ENCODE data around the gene SAMSN1.

The SAMSN1 gene

GRCh38 chr21:14533499-14534428 is 12.4 kb downstream of the SAMSN1 start:
- no peaks in the 10 kb centered on the region for H4K20me1 ChIP-seq
- no peaks in the 10 kb centered on the region for H3K36me3 ChIP-seq
- H3K9ac ChIP-seq = no peak overlapping the region
- no peaks in the 10 kb centered on the region for H3K4me1 ChIP-seq
- H3K4me2 ChIP-seq = no peak overlapping the region
- no peak overlapping the region for H3K4me3 ChIP-seq
- H3K27ac ChIP-seq = no peak overlapping the region
- no peaks in the 10 kb centered on the region for H3K27me3 ChIP-seq
- no peak for TF ChIP-seq Cebpa-rat (IDR thresholded peaks at IDR 0.05)
- no peaks in the 10 kb centered on the region for H3K9me3 ChIP-seq

GRCh38 chr21:14531757-14532316 is 14.3 kb downstream of the SAMSN1 start:
- no peaks in the 10 kb centered on the region for H3K9me3 ChIP-seq
- TF ChIP-seq Cebpa-rat (IDR thresholded peaks at IDR 0.05) = no peak
- H3K9ac ChIP-seq = no peak overlapping the region
- H3K36me3 ChIP-seq = no peaks in the 10 kb centered on the region
- H3K4me3 ChIP-seq = no peak overlapping the region
- no peak overlapping the region for H3K27ac ChIP-seq
- H3K27me3 ChIP-seq = no peaks in the 10 kb centered on the region
- H3K4me1 ChIP-seq = no peaks in the 10 kb centered on the region
- H4K20me1 ChIP-seq = no peaks in the 10 kb centered on the region
- H3K4me2 ChIP-seq = no peak overlapping the region

GRCh38 chr21:14530592-14530991 is 15.5 kb downstream of the SAMSN1 start:
- no peak overlapping the region for H3K4me2 ChIP-seq
- no peaks in the 10 kb centered on the region for H3K27me3 ChIP-seq
- H3K9me3 ChIP-seq = no peaks in the 10 kb centered on the region
- no peak for TF ChIP-seq Cebpa-rat (IDR thresholded peaks at IDR 0.05)
- H3K9ac ChIP-seq = no peak overlapping the region
- H4K20me1 ChIP-seq = no peaks in the 10 kb centered on the region
- no peaks in the 10 kb centered on the region for H3K4me1 ChIP-seq
- no peak overlapping the region for H3K4me3 ChIP-seq
- H3K36me3 ChIP-seq = no peaks in the 10 kb centered on the region
- H3K27ac ChIP-seq = no peak overlapping the region

GRCh38 chr21:14528815-14529214 is 17.3 kb downstream of the SAMSN1 start:
- H3K4me3 ChIP-seq = no peak overlapping the region
- no peaks in the 10 kb centered on the region for H3K9me3 ChIP-seq
- no peaks in the 10 kb centered on the region for H3K27me3 ChIP-seq
- TF ChIP-seq Cebpa-rat (IDR thresholded peaks at IDR 0.05) = no peak
- no peak overlapping the region for H3K9ac ChIP-seq
- no peak overlapping the region for H3K27ac ChIP-seq
- H3K36me3 ChIP-seq = no peaks in the 10 kb centered on the region
- H4K20me1 ChIP-seq = no peaks in the 10 kb centered on the region
- H3K4me1 ChIP-seq = no peaks in the 10 kb centered on the region
- H3K4me2 ChIP-seq = no peak overlapping the region

- Histone ChIP-seq H3K9ac (no peak overlapping the region), H3K4me3 (no peak overlapping the region), H3K9me3 (no peaks in the 10 kb centered on the region), H3K27me3 (no peaks in the 10 kb centered on the region), H3K4me2 (no peak overlapping the region), H3K27ac (no peak overlapping the region), H3K4me1 (no peaks in the 10 kb centered on the region), H4K20me1 (no peaks in the 10 kb centered on the region), H3K36me3 (no peaks in the 10 kb centered on the region)
- no peak for TF ChIP-seq Cebpa-rat (IDR thresholded peaks at IDR 0.05)
Observed at GRCh38 chr21:14527696-14528652, 18.1 kb downstream of the SAMSN1 start.

- H3K27ac ChIP-seq = no peak overlapping the region
- no peak overlapping the region for H3K4me2 ChIP-seq
- no peak for TF ChIP-seq Cebpa-rat (IDR thresholded peaks at IDR 0.05)
- no peak overlapping the region for H3K4me3 ChIP-seq
- no peaks in the 10 kb centered on the region for H3K9me3 ChIP-seq
- no peak overlapping the region for H3K9ac ChIP-seq
- H3K36me3 ChIP-seq = no peaks in the 10 kb centered on the region
- H3K4me1 ChIP-seq = no peaks in the 10 kb centered on the region
- no peaks in the 10 kb centered on the region for H4K20me1 ChIP-seq
- H3K27me3 ChIP-seq = no peaks in the 10 kb centered on the region
Observed at GRCh38 chr21:14526836-14527695, 19.0 kb downstream of the SAMSN1 start.

GRCh38 chr21:14526199-14526598 is 19.9 kb downstream of the SAMSN1 start:
- Histone ChIP-seq H3K36me3 (no peaks in the 10 kb centered on the region), H4K20me1 (no peaks in the 10 kb centered on the region), H3K4me1 (no peaks in the 10 kb centered on the region), H3K9ac (no peak overlapping the region), H3K9me3 (no peaks in the 10 kb centered on the region), H3K27me3 (no peaks in the 10 kb centered on the region), H3K27ac (no peak overlapping the region), H3K4me3 (no peak overlapping the region), H3K4me2 (no peak overlapping the region)
- no peak for TF ChIP-seq Cebpa-rat (IDR thresholded peaks at IDR 0.05)

- no peak for TF ChIP-seq Cebpa-rat (IDR thresholded peaks at IDR 0.05)
- no peak overlapping the region for H3K27ac ChIP-seq
- H3K4me1 ChIP-seq = 0 out of 2 replicates have a peak, but pooled peaks cover 4% of the 10 kb centered on the region
- H3K4me2 ChIP-seq = no peak overlapping the region
- no peak overlapping the region for H3K9ac ChIP-seq
- no peaks in the 10 kb centered on the region for H4K20me1 ChIP-seq
- no peak overlapping the region for H3K4me3 ChIP-seq
- H3K36me3 ChIP-seq = no peaks in the 10 kb centered on the region
- H3K9me3 ChIP-seq = no peaks in the 10 kb centered on the region
- no peaks in the 10 kb centered on the region for H3K27me3 ChIP-seq
Observed at GRCh38 chr21:14523234-14523633, 22.9 kb downstream of the SAMSN1 start.

- no peak for TF ChIP-seq Cebpa-rat (IDR thresholded peaks at IDR 0.05)
- no peaks in the 10 kb centered on the region for H3K27me3 ChIP-seq
- no peaks in the 10 kb centered on the region for H3K36me3 ChIP-seq
- no peaks in the 10 kb centered on the region for H4K20me1 ChIP-seq
- H3K27ac ChIP-seq = no peak overlapping the region
- H3K9me3 ChIP-seq = no peaks in the 10 kb centered on the region
- H3K4me1 ChIP-seq = 0 out of 2 replicates have a peak, but pooled peaks cover 4% of the 10 kb centered on the region
- no peak overlapping the region for H3K9ac ChIP-seq
- no peak overlapping the region for H3K4me3 ChIP-seq
- no peak overlapping the region for H3K4me2 ChIP-seq
Observed at GRCh38 chr21:14522736-14523135, 23.4 kb downstream of the SAMSN1 start.
